Measurements from ENCODE around the gene RTF1. TPM values are rescaled to one million over a fixed set of nuclear protein-coding genes. Genes with fewer than 3 reads are reported as not detected.

RTF1 gene
- total RNA-seq, 1 experiment from 2014 or later = 49.5 TPM

GRCh38 chr15:41504751-41505492 is 88.0 kb downstream of the RTF1 start:
- H2BK120ac ChIP-seq (ENCODE audit: low read depth, low read length, poor library complexity, severe bottlenecking) = no peak overlapping the region
- no peak overlapping the region for H3K14ac ChIP-seq (ENCODE audit: insufficient read depth, low read length)
- H3K23ac ChIP-seq (ENCODE audit: insufficient read length, low read depth, low read length) = no peak overlapping the region
- H2AK5ac ChIP-seq (ENCODE audit: insufficient read length, low read length) = no peak overlapping the region
- no CpG with 5 or more reads among the region's 13 CpGs for WGBS (ENCODE audit: extremely low coverage, insufficient read length, low lambda C conversion rate)
- H3K4me2 ChIP-seq (ENCODE audit: insufficient read depth, insufficient read length, low read length) = no peak overlapping the region
- H2BK20ac ChIP-seq (ENCODE audit: low read depth, low read length, poor library complexity, severe bottlenecking) = no peak overlapping the region
- no peak overlapping the region for H3K56ac ChIP-seq (ENCODE audit: insufficient read length, low read depth, low read length)
- H4K8ac ChIP-seq (replicated peaks; ENCODE audit: insufficient read length, low read depth, low read length) = no peak overlapping the region
- peaks cover 55% of the 10 kb centered on the region for H3K27me3 ChIP-seq (ENCODE audit: insufficient read depth, low read length)
- H2AFZ ChIP-seq (ENCODE audit: low read length) = no peak overlapping the region
- TF ChIP-seq CTCF (conservative IDR thresholded peaks at IDR 0.05) = no peak
- no peaks in the 10 kb centered on the region for H3K4me1 ChIP-seq (ENCODE audit: insufficient read depth, low read length)
- Mint-ChIP-seq H3K27me3 (ENCODE audit: low read depth) (peaks cover 99% of the 10 kb centered on the region), H3K27ac (no peak overlapping the region), H3K9me3 (no peaks in the 10 kb centered on the region; a peak in 2 of 5 replicates), H3K36me3 (ENCODE audit: insufficient read depth in 1 of 3, low read depth in 3 of 3) (peaks cover 0 to 4% (median 0%) of the 10 kb centered on the region in 3 experiments; a peak in 1 of 7 replicates), H3K4me3 (no peak overlapping the region), H3K4me1 (peaks cover 4 to 19% of the 10 kb centered on the region in 2 experiments; a peak in 3 of 4 replicates)
- no peak overlapping the region for H2BK5ac ChIP-seq (ENCODE audit: insufficient read length, low read length)
- no peaks in the 10 kb centered on the region for H3K9me3 ChIP-seq (ENCODE audit: control insufficient read depth, low read depth, low read length)
- H3T11ph ChIP-seq (ENCODE audit: low read length) = no peak overlapping the region
- no peaks in the 10 kb centered on the region for H3K79me2 ChIP-seq (ENCODE audit: insufficient read depth, low read length)
- DNase-seq = no peak
- H4K91ac ChIP-seq (ENCODE audit: insufficient read length, low read depth, low read length) = no peak overlapping the region
- no peak overlapping the region for H3K4ac ChIP-seq (ENCODE audit: low read depth, low read length)
- H3K79me1 ChIP-seq (ENCODE audit: insufficient read depth, low read depth, low read length, poor library complexity, severe bottlenecking) = no peaks in the 10 kb centered on the region
- no peak overlapping the region for H2BK15ac ChIP-seq (ENCODE audit: low read depth, low read length)
- H3K27ac ChIP-seq (ENCODE audit: insufficient read length, low read depth, low read length) = no peak overlapping the region
- no peak overlapping the region for H3K18ac ChIP-seq (ENCODE audit: insufficient read length, low read depth, low read length)
- H4K5ac ChIP-seq (ENCODE audit: insufficient read length, low read depth, low read length) = no peak overlapping the region
- H3K9ac ChIP-seq (ENCODE audit: extremely low read depth, insufficient read length, low read length) = no peak overlapping the region
- H2BK12ac ChIP-seq (ENCODE audit: insufficient read length, low read depth, low read length) = no peak overlapping the region
- H4K20me1 ChIP-seq (ENCODE audit: control insufficient read depth, insufficient read depth, insufficient read length) = no peaks in the 10 kb centered on the region
- peaks cover 3% of the 10 kb centered on the region for H3K23me2 ChIP-seq (ENCODE audit: insufficient read length, low read depth, low read length, poor library complexity, severe bottlenecking)
